HG03095 (cell line): ENCODE results near the gene ACY1.
A peak's percentile ranks its signal among the peaks of the same experiment; 100 is the strongest.

Experiments
- ATAC-seq: cut with Tn5 transposase; IDR thresholded peaks from one replicate; pipeline ENCODE4 v1.9.1; 2021; ENCODE audit warnings: moderate library complexity; ENCODE audit not compliant: unreplicated experiment

ACY1 gene

DNA sequence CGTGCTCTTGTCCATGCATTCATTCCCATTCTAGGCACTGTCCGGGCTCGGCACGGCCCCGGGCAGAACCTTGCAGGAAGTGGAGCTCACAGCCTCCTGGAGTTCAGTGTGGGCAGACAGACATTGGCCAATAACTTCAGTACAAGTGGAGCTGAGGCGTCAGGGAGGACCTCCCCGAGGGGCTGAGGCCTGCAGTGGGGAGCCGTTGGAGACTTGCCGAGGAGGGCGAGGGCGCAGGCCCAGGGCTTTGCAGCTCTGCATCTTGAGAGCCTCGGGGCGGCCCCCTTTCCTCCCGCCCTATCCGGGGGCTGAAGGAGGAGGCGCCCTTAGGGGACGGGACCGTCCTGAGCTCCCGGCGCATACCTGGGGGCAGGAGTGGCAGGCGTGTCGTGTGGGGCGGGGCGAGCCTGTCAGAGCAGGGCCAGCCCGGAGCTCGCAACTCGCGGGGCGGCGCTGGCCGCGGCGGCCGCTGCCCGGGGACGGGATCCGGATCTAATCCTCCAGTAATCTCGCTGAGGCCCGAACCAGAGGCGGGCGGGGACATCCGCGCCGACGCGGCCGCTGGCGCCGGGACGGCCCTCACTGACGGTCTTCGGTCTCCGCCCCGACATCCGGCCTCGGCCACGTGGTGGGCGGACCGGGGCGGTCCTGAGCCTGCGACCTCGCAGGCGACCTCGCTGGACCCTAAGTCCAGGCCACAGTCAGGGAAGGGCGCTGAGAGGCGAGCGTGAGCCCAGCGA lies at the start of gene ACY1:
TSS of gene ACY1 (plus strand) at position 698 of the 740 bp plus-strand sequence. CDS start 530 bp downstream, outside the sequence.
- peak; percentile 78 for ATAC-seq

DNA sequence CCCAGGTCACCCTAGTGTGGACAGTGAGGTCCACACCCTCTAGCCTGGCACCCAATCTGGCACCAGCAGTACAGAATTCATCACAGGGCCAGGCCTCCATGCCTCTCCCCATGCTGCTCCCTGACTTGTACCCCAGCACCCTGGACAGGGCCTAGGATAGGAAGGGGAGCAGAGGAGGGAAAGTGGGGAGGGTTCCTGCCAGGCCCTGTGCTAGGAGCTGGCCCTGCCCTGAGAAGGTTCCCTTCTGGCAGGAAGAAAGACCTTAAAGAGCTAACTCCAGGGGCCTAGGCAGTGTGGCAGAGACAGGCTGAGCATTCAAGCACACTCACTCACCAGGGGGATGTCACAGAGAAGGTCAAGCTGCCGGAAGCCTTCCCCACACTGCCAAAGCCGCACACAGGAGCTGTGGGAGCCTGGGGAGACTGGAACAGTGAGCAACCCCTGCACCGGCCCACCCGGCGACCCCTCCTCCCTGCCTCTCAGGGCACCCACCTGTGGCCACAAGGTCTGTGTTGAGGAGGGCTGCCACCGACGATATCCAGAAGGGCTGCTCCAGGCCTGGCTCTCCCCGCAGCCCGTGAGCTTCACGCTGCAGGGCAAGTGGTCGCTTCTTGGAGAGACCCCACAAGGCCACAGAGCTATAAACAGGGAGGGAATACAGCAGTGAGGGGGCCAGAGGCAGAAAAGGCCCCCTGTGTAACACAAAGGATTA lies 49.0 kb upstream of the ACY1 start:
- no peak for ATAC-seq

GRCh38 chr3:51934991-51935885 lies 48.1 kb upstream of the ACY1 start:
- ATAC-seq = no peak

DNA sequence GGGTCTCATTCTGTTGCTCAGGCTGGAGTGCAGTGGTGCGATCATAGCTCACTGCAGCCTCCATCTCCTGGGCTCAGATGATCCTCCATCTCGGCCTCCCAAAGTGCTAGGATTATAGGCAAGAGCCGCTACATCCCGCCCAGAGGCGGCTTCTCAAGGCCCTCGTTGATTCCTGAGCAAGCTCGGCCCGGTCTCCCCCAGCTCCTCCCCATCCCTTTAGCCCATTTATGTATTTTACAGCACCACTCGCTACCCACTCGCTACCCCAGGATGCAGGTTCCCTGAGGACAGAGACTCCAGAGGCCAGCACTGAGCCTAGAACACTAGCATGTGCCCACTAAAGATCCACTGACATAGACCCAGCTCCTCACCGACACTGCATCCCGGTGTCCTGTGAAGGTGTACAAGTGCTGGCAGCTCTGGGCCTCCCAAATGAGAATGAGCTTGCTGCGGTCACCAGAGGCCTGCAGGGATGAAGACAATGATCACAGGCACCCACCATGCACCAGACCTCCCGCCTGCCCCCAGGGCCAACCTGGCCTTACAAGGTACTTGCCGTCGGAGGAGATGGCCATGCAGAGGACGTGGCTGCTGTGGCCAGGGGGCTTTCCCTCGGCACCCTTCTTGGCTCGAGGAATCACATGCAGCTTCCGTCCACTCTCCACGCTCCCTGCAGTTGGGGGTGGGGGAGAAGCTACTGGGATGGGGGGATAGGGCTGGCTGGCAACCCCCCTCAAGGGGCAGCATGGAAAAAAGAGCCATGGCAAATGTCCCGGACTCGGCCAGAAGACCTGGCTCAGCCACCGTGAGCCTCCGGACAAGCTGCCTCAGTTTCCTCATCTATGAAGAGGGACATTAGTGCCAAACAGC lies 47.2 kb upstream of the ACY1 start:
- ATAC-seq = no peak

DNA sequence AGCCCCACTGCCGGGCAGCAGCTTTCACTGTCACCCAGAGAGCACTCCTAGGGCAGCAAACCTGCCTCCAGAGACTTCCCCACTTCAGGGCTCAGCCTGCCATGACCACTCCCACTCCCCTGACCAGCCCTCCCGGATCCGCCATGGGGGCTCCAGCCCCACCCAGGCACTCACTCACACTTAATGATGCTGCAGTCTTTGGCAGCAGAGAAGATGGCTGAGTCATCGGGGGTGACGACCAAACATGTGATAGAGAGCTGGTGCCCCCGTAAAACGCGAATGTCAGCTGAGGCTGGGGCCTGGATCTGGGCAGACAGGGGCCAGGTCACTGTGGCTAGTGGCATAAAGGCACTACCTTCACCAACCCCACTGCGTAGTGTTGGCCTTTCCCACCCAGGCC lies 46.3 kb upstream of the ACY1 start:
- no peak for ATAC-seq

- ATAC-seq = no peak
Observed at GRCh38 chr3:51937611-51938450, 45.5 kb upstream of the ACY1 start.

DNA sequence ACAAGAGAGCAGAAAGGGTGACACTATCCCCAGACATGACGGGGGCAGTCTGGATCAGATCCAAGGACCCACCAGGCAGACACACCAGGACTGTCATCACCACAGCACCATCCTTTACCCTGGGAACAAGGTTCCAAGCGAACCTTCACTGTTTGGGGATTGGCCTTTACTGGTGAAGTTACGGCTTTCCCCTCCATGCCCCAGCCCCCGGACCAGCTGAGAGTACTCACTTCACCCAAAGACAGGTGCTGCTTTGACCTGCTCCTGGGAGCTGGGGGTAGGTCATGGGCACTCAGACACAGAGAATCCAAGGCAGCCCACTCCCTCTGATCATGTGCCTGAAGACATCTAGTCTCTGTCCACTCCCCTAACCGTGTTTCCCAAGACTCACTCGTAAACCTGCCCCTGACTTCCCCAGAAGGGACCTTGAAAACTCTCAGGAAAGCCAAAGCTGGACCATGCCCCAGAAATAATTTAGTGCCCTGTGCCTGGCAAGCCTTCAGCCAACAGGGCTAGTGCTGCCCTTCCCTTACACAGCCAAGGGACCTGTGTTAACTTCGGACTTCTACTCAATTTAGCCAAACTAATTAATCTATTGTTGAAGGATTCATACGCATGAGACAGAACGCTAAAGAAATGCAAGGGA lies 44.4 kb upstream of the ACY1 start:
- ATAC-seq = no peak

- no peak for ATAC-seq
Observed at GRCh38 chr3:51940648-51941462, 42.5 kb upstream of the ACY1 start.

- no peak for ATAC-seq
Observed at GRCh38 chr3:51941463-51941797, 41.9 kb upstream of the ACY1 start.

GRCh38 chr3:51941798-51942602 lies 41.3 kb upstream of the ACY1 start, which contains the start of the genes PARP3 and RRP9:
PARP3 (plus strand) TSS chr3:51942363; CDS start chr3:51943356, 993 bp downstream.
RRP9 (minus strand) TSS chr3:51941904; CDS start chr3:51941867, 37 bp downstream.
- peak; percentile 81 for ATAC-seq

- ATAC-seq = peak; percentile 28
Observed at GRCh38 chr3:51942603-51943450, 40.5 kb upstream of the ACY1 start.

GRCh38 chr3:51943451-51944391 lies 39.6 kb upstream of the ACY1 start:
- no peak for ATAC-seq

DNA sequence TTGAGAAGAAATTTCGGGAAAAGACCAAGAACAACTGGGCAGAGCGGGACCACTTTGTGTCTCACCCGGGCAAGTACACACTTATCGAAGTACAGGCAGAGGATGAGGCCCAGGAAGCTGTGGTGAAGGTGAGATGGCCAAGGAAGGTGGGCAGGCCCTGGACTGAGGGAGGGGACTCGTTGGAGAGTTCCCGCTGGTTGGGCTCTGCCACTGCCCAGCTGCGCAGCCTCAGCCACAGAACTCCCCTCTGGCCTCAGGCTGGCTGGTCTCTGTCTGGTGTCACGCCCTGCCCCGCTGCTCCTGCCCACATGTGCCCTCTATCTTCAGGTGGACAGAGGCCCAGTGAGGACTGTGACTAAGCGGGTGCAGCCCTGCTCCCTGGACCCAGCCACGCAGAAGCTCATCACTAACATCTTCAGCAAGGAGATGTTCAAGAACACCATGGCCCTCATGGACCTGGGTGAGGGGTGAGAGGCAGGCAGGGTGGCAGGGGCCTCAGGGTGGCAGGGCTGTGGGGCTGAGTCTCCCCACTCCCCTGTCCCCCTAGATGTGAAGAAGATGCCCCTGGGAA lies 38.8 kb upstream of the ACY1 start:
- ATAC-seq = no peak

GRCh38 chr3:51945031-51945840 lies 38.1 kb upstream of the ACY1 start:
- ATAC-seq = no peak
